ENCODE data around the gene MALSU1.

DNA sequence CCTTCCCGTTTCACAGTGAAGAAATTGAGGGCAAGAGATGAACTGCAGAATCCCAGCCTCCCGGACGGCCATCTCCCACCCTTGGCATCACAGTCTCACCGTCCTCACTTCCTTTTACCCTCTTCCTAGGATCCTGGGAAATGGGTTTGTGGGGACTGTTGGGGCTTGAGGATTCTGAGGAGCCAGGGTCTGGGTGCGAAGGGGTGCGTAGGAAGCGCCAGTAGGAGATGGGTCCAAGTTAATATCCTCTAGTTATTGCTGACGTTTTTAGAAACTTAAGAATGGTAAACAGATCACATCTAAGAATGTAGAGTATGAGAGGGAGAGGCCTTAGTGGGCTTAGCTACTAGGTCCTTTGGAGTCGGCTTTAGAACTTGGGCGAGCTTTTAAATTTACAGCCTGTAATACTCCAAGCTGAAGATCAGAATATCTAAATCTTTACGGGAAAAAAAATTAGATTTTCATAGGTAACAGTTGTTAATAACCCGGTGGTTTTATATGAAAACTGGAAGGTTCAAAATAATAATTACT is 696 bp downstream of the MALSU1 start:
- no peak for TF ChIP-seq CTCF (IDR thresholded peaks at IDR 0.05)
- TF ChIP-seq EZH2 (IDR thresholded peaks at IDR 0.05) = no peak
- no peak for TF ChIP-seq EZH2phosphoT487 (IDR thresholded peaks at IDR 0.05)
